Activated CD8-positive, alpha-beta memory T cell treated with anti-CD3 and anti-CD28 coated beads, Interleukin-2, amount 50 U/mL, for 24 hours (primary cell): Measurements from ENCODE around the gene KHDC4.
"Not testable (repeated sequence)": the region's sequence is repeated elsewhere in the genome, so short reads cannot be mapped to it uniquely, and the experiment has no call there.

Experiments
- DNase-seq: peaks from one replicate; pipeline ENCODE4 v3.0.0-alpha.2; 2020; ENCODE audit errors: extremely low read depth

The KHDC4 gene

DNA sequence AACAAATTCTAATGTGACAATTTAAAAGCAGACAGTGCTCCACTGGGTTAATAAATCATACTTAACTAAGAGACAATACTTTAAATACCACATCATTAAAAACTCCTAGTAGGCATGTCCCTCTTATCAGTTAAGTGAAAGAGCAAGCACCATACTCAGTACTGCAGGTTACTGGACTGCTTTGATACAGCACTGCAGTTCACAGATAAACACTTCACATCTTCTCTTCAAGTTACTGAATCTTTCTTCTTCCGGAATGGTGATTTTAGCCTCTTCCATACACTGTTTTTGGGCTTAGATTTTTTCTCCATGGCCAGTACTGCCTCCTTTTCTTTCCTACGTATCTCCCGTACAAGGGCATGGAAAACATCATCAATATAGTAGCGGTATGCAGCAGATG is 34.1 kb downstream of the KHDC4 start:
- DNase-seq = no peak

GRCh38 chr1:155899683-155900082 is 34.5 kb downstream of the KHDC4 start:
- DNase-seq = no peak

- DNase-seq = no peak
Observed at GRCh38 chr1:155898888-155899287, 35.3 kb downstream of the KHDC4 start.

GRCh38 chr1:155897746-155898145 is 36.5 kb downstream of the KHDC4 start:
- no peak for DNase-seq

- DNase-seq = not testable (repeated sequence)
Observed at GRCh38 chr1:155896476-155896875, 37.7 kb downstream of the KHDC4 start.

DNA sequence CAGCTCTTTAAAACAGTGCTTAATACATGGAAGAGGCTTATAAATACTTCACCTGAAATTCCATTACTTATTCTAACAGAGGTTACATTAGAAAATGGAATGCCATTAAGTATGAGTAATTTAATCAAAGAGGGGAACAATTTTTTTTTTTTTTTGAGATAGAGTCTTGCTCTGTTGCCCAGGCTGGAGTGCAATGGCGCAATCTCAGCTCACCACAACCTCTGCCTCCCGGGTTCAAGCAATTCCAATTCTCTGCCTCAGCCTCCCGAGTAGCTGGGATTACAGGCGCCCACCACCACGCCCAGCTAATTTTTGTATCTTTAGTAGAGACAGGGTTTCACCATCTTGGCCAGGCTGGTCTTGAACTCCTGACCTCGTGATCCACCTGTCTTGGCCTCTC is 38.6 kb downstream of the KHDC4 start:
- not testable (repeated sequence) for DNase-seq

DNA sequence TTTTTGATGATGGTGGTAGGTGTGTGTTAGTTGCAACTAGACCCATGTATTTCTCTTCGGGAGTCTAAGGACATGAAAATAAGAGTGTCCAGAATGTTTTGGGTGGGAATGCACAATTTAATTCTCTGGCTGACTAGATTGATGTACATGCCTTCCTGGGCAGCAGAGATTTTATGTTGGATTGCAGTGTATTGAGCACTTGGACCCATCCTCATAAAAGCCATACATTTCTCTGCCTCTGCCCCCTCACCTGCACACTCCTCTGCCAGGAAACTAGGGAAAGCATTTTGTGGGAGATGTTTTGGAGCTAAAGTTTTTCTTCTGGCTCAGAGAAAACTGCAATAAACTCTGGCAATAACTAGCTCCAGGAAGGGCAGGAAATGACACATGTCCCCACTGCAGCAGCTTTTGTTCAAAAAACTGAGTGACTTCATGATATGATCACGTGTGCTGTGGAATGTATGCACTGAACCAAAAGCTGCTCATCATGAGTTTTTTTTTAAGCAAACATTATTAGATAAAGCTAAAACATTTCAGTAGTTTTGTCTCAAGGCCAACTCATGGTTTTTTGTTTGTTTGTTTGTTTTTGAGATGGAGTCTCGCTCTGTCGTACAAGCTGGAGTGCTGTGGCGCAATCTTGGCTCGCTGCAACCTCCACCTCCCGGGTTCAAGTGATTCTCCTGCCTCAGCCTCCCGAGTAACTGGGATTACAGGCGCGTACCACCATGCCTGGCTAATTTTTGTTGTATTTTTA is 40.6 kb downstream of the KHDC4 start:
- no peak for DNase-seq

DNA sequence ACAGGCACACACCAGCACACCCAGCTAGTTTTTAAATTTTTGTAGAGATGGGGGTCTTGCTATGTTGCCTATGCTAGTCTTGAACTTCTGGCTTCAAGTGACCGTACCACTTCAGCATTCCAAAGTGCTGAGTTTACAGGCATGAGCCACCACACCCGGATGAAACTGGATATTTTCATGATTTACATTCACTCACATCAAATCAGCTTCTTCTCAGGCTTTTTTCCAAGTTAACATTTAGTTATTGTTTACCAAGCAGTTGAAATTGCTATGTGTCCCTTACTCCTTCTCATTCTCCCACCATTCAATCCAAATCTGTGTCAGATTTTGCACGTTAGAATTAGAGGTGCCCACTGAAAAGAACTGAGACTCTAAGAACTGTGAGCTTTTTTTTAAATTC is 41.4 kb downstream of the KHDC4 start:
- no peak for DNase-seq

- no peak for DNase-seq
Observed at GRCh38 chr1:155890251-155890650, 44.0 kb downstream of the KHDC4 start.

- no peak for DNase-seq
Observed at GRCh38 chr1:155889566-155889965, 44.6 kb downstream of the KHDC4 start.

DNA sequence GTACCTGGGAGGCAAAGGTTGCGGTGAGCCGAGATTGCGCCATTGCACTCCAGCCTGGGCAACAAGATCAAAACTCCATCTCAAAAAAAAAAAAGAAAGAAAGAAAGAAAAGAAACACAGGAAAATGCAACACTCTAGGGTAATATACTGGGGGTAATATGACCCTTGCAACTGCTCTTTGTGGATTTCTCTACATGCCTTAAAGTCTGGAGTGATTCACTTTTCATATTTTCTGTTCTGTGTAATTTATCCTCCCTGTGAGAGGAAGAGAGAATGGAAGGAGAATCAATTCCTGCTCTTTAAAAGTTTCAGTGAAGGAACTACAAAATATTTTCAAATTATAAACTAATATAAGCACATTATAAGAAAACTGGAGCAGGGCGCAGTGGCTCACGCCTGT is 45.7 kb downstream of the KHDC4 start:
- DNase-seq = no peak

DNA sequence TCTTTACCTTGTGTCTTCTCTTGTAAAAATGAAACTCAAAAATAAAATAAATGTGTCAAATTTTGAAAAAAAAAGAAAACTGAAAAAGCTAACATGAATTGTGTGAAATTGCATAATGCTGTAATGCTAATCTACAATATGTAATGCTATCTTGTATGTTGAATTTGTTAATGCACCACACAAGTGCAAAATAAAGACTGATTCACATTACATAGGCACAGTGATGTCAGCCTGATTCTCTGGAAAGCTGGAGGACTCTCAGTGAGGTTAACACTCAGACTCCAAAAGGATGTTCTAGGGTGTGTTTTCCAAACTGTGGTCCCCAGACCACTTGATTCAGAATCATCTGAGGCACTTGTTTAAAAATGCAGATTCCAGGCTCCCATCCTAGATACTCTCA is 49.2 kb downstream of the KHDC4 start:
- no peak for DNase-seq

GRCh38 chr1:155884031-155884960 is 49.9 kb downstream of the KHDC4 start:
- DNase-seq = no peak

- no peak for DNase-seq
Observed at GRCh38 chr1:155882766-155883165, 51.4 kb downstream of the KHDC4 start.

DNA sequence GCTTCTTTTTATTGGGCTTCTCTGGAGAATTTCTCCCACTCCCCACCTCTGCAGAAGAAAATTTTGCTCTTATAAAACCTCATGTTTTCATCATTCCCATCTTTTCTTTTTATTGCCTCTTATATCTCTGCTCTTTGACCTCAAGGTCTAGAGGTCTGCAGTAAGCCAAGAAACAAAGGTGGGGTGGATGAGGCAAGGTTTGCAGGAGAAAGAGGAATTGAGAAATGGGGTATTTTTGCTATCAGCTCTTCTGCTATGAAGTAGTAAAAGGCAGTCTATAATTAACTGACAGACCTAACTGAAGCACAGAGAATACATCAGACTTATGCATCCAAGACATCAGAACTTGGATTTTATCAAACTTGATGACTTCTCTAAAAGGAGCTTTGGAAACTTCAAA is 52.0 kb downstream of the KHDC4 start:
- DNase-seq = no peak

GRCh38 chr1:155880950-155881349 is 53.3 kb downstream of the KHDC4 start:
- DNase-seq = no peak

DNA sequence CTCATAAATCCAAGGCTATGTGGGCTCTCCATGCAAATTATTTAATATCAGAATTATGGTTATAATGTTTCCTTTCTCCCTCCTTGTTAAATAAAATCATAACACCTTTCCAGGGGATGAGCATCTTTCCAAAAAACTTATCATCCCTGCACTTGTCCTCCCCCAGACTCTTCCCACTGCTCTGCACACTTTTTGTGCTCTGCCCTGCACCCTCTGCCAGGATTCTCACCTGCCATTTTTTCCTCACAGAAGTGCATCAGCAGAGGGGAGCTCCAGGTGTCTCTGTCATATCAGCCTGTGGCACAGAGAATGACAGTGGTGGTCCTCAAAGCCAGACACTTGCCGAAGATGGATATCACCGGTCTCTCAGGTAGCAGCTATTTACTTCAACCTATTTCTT is 54.0 kb downstream of the KHDC4 start:
- DNase-seq = no peak

GRCh38 chr1:155877945-155878344 is 56.3 kb downstream of the KHDC4 start:
- DNase-seq = no peak

DNA sequence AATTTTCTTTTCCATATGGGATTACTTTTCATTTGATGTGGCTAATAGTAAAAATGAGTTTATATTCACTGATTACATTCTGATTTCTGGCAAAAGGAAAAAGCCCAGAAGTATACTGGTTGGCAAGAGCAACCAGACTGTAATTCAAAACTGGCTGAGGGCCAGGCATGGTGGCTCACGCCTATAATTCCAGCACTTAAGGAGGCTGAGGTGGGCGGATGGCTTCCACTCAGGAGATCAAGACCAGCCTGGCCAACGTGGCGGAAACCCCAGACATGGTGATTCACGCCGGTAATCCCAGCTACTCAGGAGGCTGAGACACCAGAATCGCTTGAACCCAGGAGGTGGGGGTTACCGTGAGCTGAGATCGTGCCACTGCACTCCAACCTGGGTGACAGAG is 60.4 kb downstream of the KHDC4 start:
- DNase-seq = no peak

GRCh38 chr1:155872527-155872926 is 61.7 kb downstream of the KHDC4 start:
- DNase-seq = no peak

GRCh38 chr1:155871390-155871789 is 62.8 kb downstream of the KHDC4 start:
- no peak for DNase-seq

DNA sequence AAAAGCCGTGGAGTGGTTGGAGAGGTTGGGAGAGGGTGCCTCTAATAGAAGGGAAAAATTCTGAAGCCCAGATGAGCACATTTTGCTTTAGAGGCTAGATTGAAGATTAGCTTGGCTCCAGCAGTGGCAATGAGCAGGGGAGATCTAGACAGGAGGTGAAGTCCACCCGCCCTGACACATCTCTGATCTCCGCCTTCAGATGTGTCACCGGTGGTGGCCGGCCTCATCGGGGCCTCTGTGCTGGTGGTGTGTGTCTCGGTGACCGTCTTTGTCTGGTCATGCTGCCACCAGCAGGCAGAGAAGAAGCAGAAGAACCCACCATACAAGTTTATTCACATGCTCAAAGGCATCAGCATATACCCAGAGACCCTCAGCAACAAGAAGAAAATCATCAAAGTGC is 66.4 kb downstream of the KHDC4 start:
- DNase-seq = no peak

- DNase-seq = no peak
Observed at GRCh38 chr1:155864393-155864792, 69.8 kb downstream of the KHDC4 start.
